Measurements from ENCODE around the gene PRRG2.
"Not testable (repeated sequence)": the region's sequence is repeated elsewhere in the genome, so short reads cannot be mapped to it uniquely, and the experiment has no call there.

Gene PRRG2

GRCh38 chr19:49609499-49610092 is 28.5 kb downstream of the PRRG2 start:
- DNase-seq (ENCODE audit: low spot score) = no peak

DNA sequence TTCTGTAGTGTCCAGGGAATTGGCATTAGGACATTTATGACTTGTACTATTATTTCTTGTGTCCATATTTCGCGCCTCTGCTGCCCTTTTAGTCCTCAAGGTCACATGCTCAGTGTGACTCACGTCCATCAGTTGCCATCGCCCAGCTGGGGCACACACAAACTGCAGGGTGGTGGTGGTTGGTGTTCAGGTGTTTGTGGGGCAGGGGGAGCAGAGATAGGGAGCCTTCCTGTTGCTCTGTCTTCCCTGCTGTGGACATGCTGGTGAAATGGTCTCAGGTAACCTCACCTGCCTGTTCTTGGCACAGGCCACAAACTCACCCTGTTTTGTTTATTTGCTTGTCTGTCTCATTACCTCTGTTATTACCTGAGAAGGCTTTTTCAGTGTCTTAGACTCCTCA is 32.3 kb downstream of the PRRG2 start:
- DNase-seq (ENCODE audit: low spot score) = no peak

GRCh38 chr19:49614096-49614833 is 33.1 kb downstream of the PRRG2 start:
- peak; percentile 27 for DNase-seq (ENCODE audit: low spot score)

GRCh38 chr19:49615861-49616260 is 34.7 kb downstream of the PRRG2 start:
- no peak for DNase-seq (ENCODE audit: low spot score)

DNA sequence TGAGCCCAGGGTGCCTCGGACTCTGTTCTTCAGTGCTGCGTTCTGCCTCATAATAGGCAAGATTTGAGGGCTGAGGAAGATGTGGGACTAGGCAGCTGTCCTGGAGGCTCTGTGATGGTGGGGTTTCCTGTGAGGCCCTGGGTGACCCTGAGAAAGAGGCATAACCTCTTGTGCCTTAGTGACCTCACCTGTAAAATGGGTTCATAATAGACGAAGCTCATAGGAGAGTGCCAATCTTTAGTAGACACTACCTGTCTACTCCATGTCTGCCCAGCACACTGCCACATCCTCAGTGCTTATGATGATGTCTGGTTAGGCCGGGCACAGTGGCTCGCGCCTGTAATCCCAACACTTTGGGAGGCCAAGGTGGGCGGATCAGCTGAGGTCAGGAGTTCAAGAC is 35.4 kb downstream of the PRRG2 start:
- no peak for DNase-seq (ENCODE audit: low spot score)

DNA sequence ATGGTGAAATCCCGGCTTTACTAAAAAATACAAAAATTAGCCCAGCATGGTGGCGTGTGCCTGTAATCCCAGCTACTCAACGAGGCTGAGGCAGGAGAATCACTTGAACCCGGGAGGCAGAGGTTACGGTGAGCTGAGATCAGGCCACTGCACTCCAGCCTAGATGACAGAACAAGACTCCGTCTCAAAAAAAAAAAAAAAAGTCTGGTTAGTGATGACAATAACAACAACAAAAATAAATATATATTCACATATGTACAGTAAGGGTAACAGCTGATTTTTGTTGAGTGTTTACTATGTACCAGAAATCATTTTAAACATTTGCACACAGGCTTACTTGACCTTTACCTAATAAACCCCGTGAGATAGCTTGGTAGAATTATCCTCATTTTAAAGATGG is 35.8 kb downstream of the PRRG2 start:
- no peak for DNase-seq (ENCODE audit: low spot score)

- not testable (repeated sequence) for DNase-seq (ENCODE audit: low spot score)
These were observed 36.7 kb downstream of the PRRG2 start for GRCh38 chr19:49617860-49618259.

DNA sequence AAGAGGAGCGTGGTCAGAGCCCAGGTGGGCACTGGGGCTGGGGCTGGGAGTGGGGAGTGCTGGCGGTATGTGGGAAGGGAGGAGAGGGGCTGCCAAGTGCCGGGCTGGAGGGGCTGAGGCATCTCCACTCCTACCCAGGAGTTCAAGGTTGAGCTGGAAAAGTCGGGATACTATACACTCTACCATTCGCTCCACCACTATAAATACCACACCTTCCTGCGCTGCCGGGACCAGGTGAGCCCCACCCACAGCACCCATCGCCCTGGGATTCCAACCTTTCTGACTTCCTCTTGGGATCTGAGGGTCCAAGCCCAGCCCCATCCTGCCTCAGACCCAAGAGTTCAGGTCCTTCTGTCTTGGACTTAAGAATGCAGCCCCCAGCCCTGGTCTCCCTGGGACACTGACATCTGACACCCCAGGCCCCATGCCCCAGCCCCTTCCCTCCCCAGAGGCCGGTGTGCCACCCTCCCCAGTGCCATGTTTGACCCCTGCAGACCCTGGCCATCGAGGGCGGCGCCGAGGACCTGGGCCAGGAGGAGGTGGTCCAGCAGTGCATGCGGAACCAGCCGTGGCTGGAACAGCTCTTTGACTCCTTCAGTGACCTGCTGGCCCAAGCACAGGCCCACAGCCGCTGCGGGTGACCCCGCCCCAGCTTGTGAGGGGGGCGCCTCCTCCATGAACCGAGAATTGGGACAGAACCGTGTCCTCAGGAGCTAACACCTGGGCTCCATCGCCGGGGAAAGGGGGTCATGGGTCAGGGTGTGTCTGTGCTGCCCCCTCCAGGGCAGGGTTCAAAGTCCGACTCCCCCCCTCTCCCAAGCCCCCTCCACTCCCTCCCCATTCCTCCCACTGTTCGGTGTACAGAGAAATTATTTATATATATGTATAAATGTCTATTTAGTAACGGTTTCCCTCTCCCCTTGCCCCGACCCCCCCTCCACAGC is 44.1 kb downstream of the PRRG2 start:
- DNase-seq (ENCODE audit: low spot score) = no peak

GRCh38 chr19:49626226-49626625 is 45.1 kb downstream of the PRRG2 start:
- no peak for DNase-seq (ENCODE audit: low spot score)

DNA sequence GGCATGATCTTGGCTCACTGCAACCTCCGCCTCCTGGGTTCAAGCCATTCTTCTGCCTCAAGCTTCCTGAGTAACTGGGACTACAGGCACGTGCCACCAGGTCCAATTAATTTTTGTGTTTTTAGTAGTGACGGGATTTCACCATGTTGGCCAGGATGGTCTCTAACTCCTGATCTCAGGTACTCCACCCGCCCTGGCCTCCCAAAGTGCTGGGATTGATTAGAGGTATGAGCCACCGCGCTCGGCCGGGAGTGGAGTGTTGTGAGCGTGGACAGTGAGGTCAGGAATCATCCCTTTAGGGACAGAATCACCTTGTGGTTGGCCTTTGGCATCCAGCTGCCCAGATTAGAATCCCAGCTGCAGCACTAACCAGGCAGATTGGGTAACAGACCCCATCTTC is 48.5 kb downstream of the PRRG2 start:
- DNase-seq (ENCODE audit: low spot score) = no peak

GRCh38 chr19:49631014-49631588 is 50.0 kb downstream of the PRRG2 start:
- DNase-seq (ENCODE audit: low spot score) = no peak

DNA sequence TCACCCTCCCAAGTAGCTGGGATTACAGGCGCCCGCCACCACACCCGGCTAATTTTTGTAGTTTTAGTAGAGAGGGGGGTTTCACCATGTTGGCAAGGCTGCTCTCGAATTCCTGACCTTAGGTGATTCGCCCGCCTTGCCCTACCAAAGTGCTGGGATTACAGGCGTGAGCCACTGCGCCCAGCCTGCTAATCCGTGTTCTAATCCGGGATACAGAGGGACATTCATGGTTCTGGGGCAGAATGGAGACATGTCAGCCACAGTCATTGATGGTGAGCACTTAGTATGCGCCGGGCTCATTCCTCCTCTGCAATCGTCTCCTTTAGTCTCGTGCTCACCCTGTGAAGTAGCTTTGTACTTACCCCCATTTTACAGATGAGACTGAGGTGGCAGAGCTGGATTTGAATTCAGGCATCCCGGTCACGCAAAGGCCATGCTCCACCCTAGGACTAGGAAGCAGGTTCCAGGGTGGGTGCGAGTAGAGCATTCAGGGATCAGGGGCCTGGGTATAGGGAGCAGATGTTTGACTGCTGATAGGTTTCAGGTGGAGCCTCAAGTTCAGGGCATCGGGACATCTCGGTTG is 50.6 kb downstream of the PRRG2 start:
- no peak for DNase-seq (ENCODE audit: low spot score)

- DNase-seq (ENCODE audit: low spot score) = no peak
These were observed 51.5 kb downstream of the PRRG2 start for GRCh38 chr19:49632576-49632975.

DNA sequence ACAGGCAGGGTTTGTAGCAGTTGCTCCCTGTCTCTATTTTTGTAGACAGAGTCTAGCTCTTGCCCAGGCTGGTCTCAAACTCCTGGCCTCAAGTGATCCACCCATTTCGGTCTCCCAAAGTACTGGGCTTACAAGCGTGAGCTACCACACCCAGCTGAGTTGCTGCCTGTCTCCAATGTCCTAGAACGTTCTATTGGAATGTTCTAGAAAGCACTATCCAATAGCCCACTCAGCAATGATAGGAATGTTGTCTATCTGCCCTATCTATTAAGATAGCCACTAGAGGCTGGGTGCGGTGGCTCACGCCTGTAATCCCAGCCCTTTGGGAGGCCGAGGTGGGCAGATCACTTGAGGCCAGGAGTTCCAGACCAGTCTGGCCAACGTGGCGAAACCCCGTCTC is 52.2 kb downstream of the PRRG2 start:
- not testable (repeated sequence) for DNase-seq (ENCODE audit: low spot score)

GRCh38 chr19:49635530-49636232 is 54.6 kb downstream of the PRRG2 start:
- no peak for DNase-seq (ENCODE audit: low spot score)

DNA sequence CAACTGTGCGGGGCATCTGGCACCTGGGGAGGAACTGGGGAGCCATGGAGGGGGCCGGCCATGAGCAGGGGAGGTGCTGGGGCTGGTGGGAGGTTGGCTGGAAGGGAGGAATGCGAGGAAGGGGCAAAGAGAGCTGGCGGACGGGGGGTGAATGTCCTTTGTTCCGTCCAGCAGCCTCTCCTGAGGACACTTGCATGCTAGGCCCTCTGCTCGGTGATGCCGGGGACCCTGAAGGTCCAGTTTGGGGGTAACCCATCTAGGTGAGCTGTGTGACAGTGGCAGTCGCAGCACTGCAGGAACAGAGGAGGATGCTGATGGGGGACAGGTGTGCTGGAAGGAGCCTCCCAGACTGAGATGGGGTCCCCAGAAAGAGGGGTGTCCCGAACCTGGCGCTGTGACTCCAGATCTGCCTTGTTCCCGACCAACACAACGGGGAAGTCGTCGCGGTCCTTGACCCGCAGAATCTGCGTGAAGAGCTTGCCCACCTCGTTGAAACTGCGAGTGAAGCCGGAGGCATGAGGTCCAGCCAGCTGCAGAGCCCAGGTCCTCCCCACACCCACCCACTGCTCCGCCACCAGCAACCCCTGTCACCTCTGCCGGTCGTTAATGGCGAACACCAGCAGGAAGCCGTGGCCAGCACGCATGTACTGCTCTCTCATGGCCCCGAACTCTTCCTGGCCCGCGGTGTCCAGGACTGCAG is 55.3 kb downstream of the PRRG2 start:
- DNase-seq (ENCODE audit: low spot score) = no peak

DNA sequence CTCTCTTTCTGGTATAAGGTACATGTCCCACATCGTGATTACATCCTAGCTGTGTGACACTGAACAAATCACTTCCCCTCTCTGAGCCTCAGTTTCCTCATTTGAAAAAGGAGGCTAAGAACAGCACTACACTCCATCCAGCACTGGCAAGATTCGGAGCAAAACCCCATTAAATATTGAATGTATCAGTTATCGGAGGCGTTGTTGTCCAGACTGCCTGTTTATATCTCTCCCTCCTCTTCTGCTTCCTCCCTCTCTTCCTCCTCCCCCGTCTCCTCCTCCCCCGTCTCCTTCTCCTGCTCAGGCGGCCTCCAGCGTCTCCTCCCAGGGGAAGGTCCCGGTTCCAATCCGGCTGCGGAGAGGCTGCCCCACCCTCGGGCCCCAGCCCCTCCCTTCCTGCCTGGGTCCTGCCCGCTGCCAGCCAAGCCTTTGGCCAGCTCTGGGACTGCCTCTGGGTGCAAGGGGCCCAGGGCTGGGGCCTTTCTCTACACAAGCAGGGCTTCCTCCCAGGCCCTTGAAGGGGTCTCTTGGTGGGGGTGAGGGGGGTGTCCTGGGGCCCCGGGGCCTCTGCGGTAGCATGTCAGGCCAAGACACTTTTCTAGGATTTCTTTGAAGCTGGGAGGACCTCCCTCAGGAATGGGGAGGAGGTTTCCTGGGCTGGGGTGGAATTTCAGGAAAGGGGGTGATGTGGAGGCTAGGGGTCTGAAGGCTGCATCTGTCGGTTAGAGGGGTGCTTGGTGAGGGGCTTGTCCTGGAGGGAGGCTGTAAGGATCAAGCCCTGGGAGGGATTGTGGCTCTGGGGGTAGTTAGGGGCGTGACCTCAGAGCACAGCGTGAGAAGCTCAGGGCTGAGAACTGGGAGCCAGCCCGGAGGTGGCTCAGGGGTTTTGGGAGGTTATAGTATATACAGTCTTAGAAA is 57.0 kb downstream of the PRRG2 start:
- DNase-seq (ENCODE audit: low spot score) = no peak

- DNase-seq (ENCODE audit: low spot score) = no peak
These were observed 58.4 kb downstream of the PRRG2 start for GRCh38 chr19:49639401-49640112.

Measured in CD4-positive, alpha-beta T cell treated with Interleukin-15 for 4 hours (primary cell).